WTC11 (cell line): ENCODE data around the gene PODXL. TPM values are rescaled to one million over a fixed set of nuclear protein-coding genes. Genes with fewer than 3 reads are reported as not detected.

Experiments
- ATAC-seq: fragments of 200-7000 bp; cut with Tn5 transposase; 2 replicates; pipeline ENCODE4 v1.10.0; 2021; ENCODE audit warnings: mild to moderate bottlenecking, moderate library complexity
- CTCF ChIA-PET: fragments of 300-600 bp; sonication (Branson Sonifier 250); formaldehyde crosslinking; loops from one replicate; lab custom pipeline; 2021; ENCODE audit warnings: antibody characterized with exemption; lab: Charles Lee
- POLR2A ChIA-PET: fragments of 350-600 bp; sonication (Branson Sonifier 250); formaldehyde crosslinking; loops from one replicate; lab custom pipeline; 2021; ENCODE audit warnings: antibody characterized with exemption; lab: Charles Lee
- DNase-seq: peaks from one replicate; pipeline ENCODE4 v3.0.0; 2021; ENCODE audit warnings: low spot score
- H3K27ac Mint-ChIP-seq: 2 replicates; pipeline ENCODE4 v1.8.0; 2021; ENCODE audit warnings: mixed read lengths
- H3K27me3 Mint-ChIP-seq: 2 replicates; pipeline ENCODE4 v1.8.0; 2021; ENCODE audit warnings: low read depth, mild to moderate bottlenecking, moderate library complexity, mixed read lengths
- H3K36me3 Mint-ChIP-seq: 2 replicates; pipeline ENCODE4 v1.8.0; 2021; ENCODE audit warnings: mixed read lengths
- H3K4me1 Mint-ChIP-seq: 2 replicates; pipeline ENCODE4 v1.8.0; 2022; ENCODE audit warnings: mixed read lengths
- H3K4me3 Mint-ChIP-seq: 2 replicates; pipeline ENCODE4 v1.8.0; 2021; ENCODE audit warnings: mild to moderate bottlenecking, moderate library complexity, mixed read lengths
- H3K9me3 Mint-ChIP-seq: 2 replicates; pipeline ENCODE4 v1.8.0; 2021; ENCODE audit warnings: mixed read lengths
- ETV6 ChIP-seq: sonication (generic); formaldehyde crosslinking; IDR thresholded peaks from 2 replicates; pipeline ENCODE4 v1.8.1; 2022; ENCODE audit warnings: mild to moderate bottlenecking, missing genetic modification reagents
- NR2C2 ChIP-seq: sonication (generic); formaldehyde crosslinking; IDR thresholded peaks from 2 replicates; pipeline ENCODE4 v1.8.0; 2022; ENCODE audit warnings: mild to moderate bottlenecking, missing genetic modification reagents
- RELA ChIP-seq: sonication (generic); formaldehyde crosslinking; IDR thresholded peaks from 2 replicates; pipeline ENCODE4 v1.8.1; 2022; ENCODE audit warnings: missing genetic modification reagents, mild to moderate bottlenecking, borderline replicate concordance
- SMAD3 ChIP-seq: sonication (generic); formaldehyde crosslinking; IDR thresholded peaks from 2 replicates; pipeline ENCODE4 v1.8.0; 2022; ENCODE audit warnings: missing genetic modification reagents, mild to moderate bottlenecking, borderline replicate concordance
- SOX15 ChIP-seq: fragments of 250-450 bp; sonication (Bioruptor Pico); IDR thresholded peaks from 2 replicates; pipeline ENCODE4 v1.9.0; 2021; ENCODE audit warnings: mild to moderate bottlenecking
- TEAD4 ChIP-seq: sonication (generic); formaldehyde crosslinking; IDR thresholded peaks from 2 replicates; pipeline ENCODE4 v1.8.0; 2022; ENCODE audit warnings: mild to moderate bottlenecking, missing genetic modification reagents
- ZNF219 ChIP-seq: sonication (generic); formaldehyde crosslinking; IDR thresholded peaks from 2 replicates; pipeline ENCODE4 v1.8.0; 2023; ENCODE audit warnings: missing genetic modification reagents, mild to moderate bottlenecking, borderline replicate concordance
- ZNF671 ChIP-seq: fragments of 250-450 bp; sonication (Bioruptor Pico); IDR thresholded peaks from 2 replicates; pipeline ENCODE4 v1.8.0; 2021; ENCODE audit warnings: mild to moderate bottlenecking
- total RNA-seq: library from RNA; stranded (reverse); gene quantifications from 3 replicates; pipeline ENCODE4 v1.2.3, GENCODE V29; 2021
- TF ChIP-seq, protein P1 (sequence below): sonication (generic); formaldehyde crosslinking; IDR thresholded peaks from 2 replicates; pipeline ENCODE4 v1.8.0; 2022; ENCODE audit warnings: mild to moderate bottlenecking, missing genetic modification reagents
- TF ChIP-seq, protein P2 (sequence below): sonication (generic); formaldehyde crosslinking; IDR thresholded peaks from 2 replicates; pipeline ENCODE4 v1.8.1; 2023; ENCODE audit warnings: mild to moderate bottlenecking, missing genetic modification reagents
- TF ChIP-seq, protein P3 (sequence below): sonication (generic); formaldehyde crosslinking; IDR thresholded peaks from 2 replicates; pipeline ENCODE4 v1.8.0; 2022; ENCODE audit warnings: mild to moderate bottlenecking, missing genetic modification reagents
- TF ChIP-seq, protein P4 (sequence below): sonication (generic); formaldehyde crosslinking; IDR thresholded peaks from 2 replicates; pipeline ENCODE4 v1.8.1; 2022; ENCODE audit warnings: mild to moderate bottlenecking, moderate library complexity, missing genetic modification reagents
- TF ChIP-seq, protein P5 (sequence below): fragments of 250-450 bp; sonication (Bioruptor Pico); IDR thresholded peaks from 2 replicates; pipeline ENCODE4 v1.9.0; 2021; ENCODE audit warnings: mild to moderate bottlenecking, borderline replicate concordance

The PODXL gene
- total RNA-seq, 1 experiment from 2014 or later = 483 TPM

DNA sequence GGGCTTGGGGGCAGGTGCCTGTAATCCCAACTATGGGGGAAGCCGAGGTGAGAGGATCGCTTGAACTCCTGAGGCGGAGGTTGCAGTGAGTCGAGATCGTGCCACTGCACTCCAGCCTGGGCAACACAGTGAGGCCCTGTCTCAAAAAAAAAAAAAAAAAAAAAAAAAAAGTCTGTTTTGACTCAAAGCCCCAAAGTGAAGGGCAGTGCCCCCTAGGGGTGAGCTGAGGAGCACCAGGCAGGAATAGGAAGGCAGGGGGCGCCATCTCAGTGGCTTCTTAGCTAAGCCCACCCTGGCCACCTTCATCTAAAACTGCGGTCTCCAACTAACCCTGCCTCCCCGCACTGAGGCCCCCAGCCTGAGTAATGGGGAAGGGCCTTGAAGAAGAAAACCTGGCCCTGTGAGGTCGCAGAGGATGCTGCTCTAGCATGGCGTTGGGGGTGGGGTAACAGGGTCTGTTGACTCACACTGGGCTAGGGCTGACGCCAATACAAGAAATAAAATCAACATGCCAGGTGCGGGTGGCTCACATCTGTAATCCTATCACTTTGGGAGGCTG lies 9.8 kb downstream of the PODXL start (continued):
- TF ChIP-seq, protein P1, sequence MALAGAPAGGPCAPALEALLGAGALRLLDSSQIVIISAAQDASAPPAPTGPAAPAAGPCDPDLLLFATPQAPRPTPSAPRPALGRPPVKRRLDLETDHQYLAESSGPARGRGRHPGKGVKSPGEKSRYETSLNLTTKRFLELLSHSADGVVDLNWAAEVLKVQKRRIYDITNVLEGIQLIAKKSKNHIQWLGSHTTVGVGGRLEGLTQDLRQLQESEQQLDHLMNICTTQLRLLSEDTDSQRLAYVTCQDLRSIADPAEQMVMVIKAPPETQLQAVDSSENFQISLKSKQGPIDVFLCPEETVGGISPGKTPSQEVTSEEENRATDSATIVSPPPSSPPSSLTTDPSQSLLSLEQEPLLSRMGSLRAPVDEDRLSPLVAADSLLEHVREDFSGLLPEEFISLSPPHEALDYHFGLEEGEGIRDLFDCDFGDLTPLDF (CRISPR knock-in tag) = no peak
- TF ChIP-seq SMAD3 = no peak

DNA sequence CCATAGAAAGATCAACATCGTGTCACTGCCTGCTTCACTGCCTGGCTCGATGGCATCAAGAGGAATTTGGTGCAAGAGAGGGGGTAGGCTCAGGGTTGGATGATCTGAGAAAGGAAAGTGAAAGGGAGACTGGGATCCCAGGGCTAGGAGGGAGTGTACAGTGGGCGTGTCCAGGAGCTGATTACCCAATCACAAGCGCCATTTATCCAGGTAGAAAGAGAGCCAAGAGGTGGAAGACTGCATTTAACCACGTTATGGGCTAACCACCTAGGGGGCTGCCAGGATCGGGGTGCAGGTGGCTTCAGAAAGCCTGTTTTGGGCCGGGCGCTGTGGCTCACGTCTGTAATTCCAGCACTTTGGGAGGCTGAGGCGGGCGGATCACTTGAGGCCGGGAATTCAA lies 10.3 kb downstream of the PODXL start:
- ATAC-seq = no peak
- TF ChIP-seq RELA (CRISPR knock-in tag) (no peak), ZNF671 (CRISPR knock-in tag) (no peak), SOX15 (CRISPR knock-in tag) (no peak), NR2C2 (CRISPR knock-in tag) (no peak)
- TF ChIP-seq, protein P2, sequence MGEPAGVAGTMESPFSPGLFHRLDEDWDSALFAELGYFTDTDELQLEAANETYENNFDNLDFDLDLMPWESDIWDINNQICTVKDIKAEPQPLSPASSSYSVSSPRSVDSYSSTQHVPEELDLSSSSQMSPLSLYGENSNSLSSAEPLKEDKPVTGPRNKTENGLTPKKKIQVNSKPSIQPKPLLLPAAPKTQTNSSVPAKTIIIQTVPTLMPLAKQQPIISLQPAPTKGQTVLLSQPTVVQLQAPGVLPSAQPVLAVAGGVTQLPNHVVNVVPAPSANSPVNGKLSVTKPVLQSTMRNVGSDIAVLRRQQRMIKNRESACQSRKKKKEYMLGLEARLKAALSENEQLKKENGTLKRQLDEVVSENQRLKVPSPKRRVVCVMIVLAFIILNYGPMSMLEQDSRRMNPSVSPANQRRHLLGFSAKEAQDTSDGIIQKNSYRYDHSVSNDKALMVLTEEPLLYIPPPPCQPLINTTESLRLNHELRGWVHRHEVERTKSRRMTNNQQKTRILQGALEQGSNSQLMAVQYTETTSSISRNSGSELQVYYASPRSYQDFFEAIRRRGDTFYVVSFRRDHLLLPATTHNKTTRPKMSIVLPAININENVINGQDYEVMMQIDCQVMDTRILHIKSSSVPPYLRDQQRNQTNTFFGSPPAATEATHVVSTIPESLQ (CRISPR knock-in tag) = no peak
- Mint-ChIP-seq H3K27me3 (no peaks in the 10 kb centered on the region), H3K27ac (peak overlapping the region; percentile 86), H3K9me3 (no peaks in the 10 kb centered on the region), H3K36me3 (peaks cover 57% of the 10 kb centered on the region), H3K4me1 (peaks cover 95% of the 10 kb centered on the region), H3K4me3 (peak overlapping the region; percentile 35)
- ChIA-PET POLR2A (interaction anchor here (1.4 to 2.8 kb wide), 5 partner anchors 12 to 109 kb away, joined by 3 to 24 read pairs (median 4); no protein-coding TSS in a partner anchor), CTCF (interaction anchor here (0.6 to 6.2 kb wide), 52 partner anchors 8 to 649 kb away, joined by 3 to 118 read pairs (median 6); partner anchors contain the start of gene PODXL)
- DNase-seq = no peak

DNA sequence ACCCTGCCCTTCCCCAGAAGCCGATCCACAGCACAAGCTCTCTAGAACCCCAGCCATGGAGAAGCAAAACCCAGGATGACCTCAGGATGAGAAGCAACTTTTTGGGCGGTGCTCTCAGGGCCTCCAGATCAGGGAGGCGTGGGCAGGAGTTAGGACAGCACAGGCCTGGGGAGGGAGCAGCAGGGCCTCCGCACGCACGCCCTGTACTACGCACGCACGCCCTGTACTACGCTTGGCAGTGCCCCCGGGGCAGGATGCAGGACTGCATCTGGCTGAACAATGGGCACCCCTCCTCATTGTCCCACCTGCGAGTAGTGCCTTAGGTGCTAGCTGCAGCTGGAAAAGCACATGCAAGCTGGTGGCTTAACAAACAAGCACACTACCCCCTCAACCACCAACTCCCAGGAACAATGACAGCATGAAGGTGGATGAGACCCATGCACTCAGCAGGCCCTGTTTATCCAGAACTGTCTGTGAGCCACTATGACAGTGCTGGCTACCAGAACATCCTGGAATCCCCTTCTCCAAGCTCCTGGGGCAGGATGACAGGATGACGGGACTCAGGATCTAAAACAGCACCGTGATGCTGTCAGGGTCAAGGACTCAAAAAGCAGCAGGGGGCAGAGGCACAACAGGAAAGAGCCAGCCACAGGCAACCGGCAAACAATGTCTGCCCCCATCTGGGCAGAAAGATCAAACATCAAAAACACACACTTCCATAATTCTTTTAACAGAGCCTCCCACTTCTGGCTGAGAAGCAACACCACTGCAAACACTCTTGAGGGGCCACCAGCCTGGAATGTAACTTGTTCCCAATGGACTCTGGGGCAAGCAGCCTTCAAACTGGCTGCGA lies 11.8 kb downstream of the PODXL start:
- H3K27ac Mint-ChIP-seq = peak overlapping the region; percentile 90
- ATAC-seq (no peak), DNase-seq (no peak)
- CTCF ChIA-PET = interaction anchor here (0.7 to 6.2 kb wide), 11 partner anchors 9 to 112 kb away, joined by 3 to 118 read pairs (median 5); partner anchors contain the start of gene PODXL
- H3K4me3 Mint-ChIP-seq = peak overlapping the region; percentile 38
- H3K9me3 Mint-ChIP-seq = no peaks in the 10 kb centered on the region
- TF ChIP-seq, protein P3, sequence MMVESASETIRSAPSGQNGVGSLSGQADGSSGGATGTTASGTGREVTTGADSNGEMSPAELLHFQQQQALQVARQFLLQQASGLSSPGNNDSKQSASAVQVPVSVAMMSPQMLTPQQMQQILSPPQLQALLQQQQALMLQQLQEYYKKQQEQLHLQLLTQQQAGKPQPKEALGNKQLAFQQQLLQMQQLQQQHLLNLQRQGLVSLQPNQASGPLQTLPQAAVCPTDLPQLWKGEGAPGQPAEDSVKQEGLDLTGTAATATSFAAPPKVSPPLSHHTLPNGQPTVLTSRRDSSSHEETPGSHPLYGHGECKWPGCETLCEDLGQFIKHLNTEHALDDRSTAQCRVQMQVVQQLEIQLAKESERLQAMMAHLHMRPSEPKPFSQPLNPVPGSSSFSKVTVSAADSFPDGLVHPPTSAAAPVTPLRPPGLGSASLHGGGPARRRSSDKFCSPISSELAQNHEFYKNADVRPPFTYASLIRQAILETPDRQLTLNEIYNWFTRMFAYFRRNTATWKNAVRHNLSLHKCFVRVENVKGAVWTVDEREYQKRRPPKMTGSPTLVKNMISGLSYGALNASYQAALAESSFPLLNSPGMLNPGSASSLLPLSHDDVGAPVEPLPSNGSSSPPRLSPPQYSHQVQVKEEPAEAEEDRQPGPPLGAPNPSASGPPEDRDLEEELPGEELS (CRISPR knock-in tag) = 0 out of 2 replicates have a peak, but pooled peaks have one; percentile 9
- no peak for TF ChIP-seq ETV6 (CRISPR knock-in tag)
- POLR2A ChIA-PET = interaction anchor here (0.7 kb wide), 1 partner anchor 1105 kb away, joined by 3 read pairs; no protein-coding TSS in a partner anchor
- H3K36me3 Mint-ChIP-seq = peaks cover 56% of the 10 kb centered on the region
- no peaks in the 10 kb centered on the region for H3K27me3 Mint-ChIP-seq
- H3K4me1 Mint-ChIP-seq = peaks cover 97% of the 10 kb centered on the region

DNA sequence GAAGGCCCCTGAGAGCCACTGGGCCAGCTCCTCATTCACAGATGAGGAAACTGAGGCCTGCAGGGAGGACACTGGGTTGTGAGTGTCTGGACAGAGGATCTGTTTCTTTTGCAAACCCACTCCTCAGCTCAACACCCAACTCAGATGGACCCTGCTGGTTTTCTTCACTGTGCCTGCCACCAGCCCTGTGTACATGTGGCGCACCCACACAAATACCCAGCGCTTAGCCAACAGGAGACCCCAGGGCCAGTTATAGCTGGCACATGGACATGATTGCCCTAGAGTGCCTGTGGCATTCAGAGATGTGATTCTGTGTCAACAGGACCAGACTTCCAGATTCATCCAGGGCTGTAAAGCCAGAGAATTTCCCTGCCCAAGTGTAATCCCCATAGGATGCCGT lies 12.4 kb downstream of the PODXL start:
- no peak for DNase-seq
- peaks cover 97% of the 10 kb centered on the region for H3K4me1 Mint-ChIP-seq
- H3K9me3 Mint-ChIP-seq = no peaks in the 10 kb centered on the region
- ATAC-seq = no peak
- ChIA-PET CTCF (interaction anchor here (1.1 to 6.2 kb wide), 3 partner anchors 9 to 112 kb away, joined by 3 to 118 read pairs (median 5); no protein-coding TSS in a partner anchor), POLR2A (interaction anchor here (1.6 kb wide), 1 partner anchor 10 kb away, joined by 6 read pairs; no protein-coding TSS in a partner anchor)
- H3K27ac Mint-ChIP-seq = no peak overlapping the region; the same call in 1 of the 2 replicates
- no peak overlapping the region for H3K4me3 Mint-ChIP-seq
- H3K36me3 Mint-ChIP-seq = peaks cover 56% of the 10 kb centered on the region
- no peaks in the 10 kb centered on the region for H3K27me3 Mint-ChIP-seq
- TF ChIP-seq, protein P4, sequence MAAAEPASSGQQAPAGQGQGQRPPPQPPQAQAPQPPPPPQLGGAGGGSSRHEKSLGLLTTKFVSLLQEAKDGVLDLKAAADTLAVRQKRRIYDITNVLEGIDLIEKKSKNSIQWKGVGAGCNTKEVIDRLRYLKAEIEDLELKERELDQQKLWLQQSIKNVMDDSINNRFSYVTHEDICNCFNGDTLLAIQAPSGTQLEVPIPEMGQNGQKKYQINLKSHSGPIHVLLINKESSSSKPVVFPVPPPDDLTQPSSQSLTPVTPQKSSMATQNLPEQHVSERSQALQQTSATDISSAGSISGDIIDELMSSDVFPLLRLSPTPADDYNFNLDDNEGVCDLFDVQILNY = no peak
- TF ChIP-seq ZNF671 (CRISPR knock-in tag) = no peak
- no peak for TF ChIP-seq ZNF219 (CRISPR knock-in tag)
- TF ChIP-seq, protein P2 (CRISPR knock-in tag) = no peak
- TF ChIP-seq TEAD4 (CRISPR knock-in tag) = no peak
- TF ChIP-seq, protein P5, sequence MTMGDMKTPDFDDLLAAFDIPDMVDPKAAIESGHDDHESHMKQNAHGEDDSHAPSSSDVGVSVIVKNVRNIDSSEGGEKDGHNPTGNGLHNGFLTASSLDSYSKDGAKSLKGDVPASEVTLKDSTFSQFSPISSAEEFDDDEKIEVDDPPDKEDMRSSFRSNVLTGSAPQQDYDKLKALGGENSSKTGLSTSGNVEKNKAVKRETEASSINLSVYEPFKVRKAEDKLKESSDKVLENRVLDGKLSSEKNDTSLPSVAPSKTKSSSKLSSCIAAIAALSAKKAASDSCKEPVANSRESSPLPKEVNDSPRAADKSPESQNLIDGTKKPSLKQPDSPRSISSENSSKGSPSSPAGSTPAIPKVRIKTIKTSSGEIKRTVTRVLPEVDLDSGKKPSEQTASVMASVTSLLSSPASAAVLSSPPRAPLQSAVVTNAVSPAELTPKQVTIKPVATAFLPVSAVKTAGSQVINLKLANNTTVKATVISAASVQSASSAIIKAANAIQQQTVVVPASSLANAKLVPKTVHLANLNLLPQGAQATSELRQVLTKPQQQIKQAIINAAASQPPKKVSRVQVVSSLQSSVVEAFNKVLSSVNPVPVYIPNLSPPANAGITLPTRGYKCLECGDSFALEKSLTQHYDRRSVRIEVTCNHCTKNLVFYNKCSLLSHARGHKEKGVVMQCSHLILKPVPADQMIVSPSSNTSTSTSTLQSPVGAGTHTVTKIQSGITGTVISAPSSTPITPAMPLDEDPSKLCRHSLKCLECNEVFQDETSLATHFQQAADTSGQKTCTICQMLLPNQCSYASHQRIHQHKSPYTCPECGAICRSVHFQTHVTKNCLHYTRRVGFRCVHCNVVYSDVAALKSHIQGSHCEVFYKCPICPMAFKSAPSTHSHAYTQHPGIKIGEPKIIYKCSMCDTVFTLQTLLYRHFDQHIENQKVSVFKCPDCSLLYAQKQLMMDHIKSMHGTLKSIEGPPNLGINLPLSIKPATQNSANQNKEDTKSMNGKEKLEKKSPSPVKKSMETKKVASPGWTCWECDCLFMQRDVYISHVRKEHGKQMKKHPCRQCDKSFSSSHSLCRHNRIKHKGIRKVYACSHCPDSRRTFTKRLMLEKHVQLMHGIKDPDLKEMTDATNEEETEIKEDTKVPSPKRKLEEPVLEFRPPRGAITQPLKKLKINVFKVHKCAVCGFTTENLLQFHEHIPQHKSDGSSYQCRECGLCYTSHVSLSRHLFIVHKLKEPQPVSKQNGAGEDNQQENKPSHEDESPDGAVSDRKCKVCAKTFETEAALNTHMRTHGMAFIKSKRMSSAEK (CRISPR knock-in tag) = no peak
